Measurements from ENCODE around the gene ARCN1.

The ARCN1 gene

GRCh38 chr11:118606844-118607228 is 34.6 kb downstream of the ARCN1 start:
- H3K4me3 ChIP-seq (replicated peaks; ENCODE audit: insufficient read depth, low read length), result no peak overlapping the region
- DNase-seq (ENCODE audit: low read depth in 1 of 2, low spot score in 1 of 2), result no peak
- H3K27ac ChIP-seq (replicated peaks), result no peak overlapping the region
- peaks cover 25% of the 10 kb centered on the region for H3K27me3 ChIP-seq (ENCODE audit: insufficient read depth, poor library complexity, severe bottlenecking)
- TF ChIP-seq SPI1 (IDR thresholded peaks at IDR 0.05; ENCODE audit: borderline replicate concordance, low read depth), result no peak
- TF ChIP-seq REST (IDR thresholded peaks at IDR 0.05; ENCODE audit: insufficient replicate concordance, low read depth), result no peak
- no peak for TF ChIP-seq POLR2AphosphoS5 (IDR thresholded peaks at IDR 0.05; ENCODE audit: low read depth)
- TF ChIP-seq GABPA (IDR thresholded peaks at IDR 0.05; ENCODE audit: low read depth), result no peak
- TF ChIP-seq CTCF (IDR thresholded peaks at IDR 0.05; ENCODE audit: insufficient read depth, low read length), result no peak

- Histone ChIP-seq H3K27me3 (ENCODE audit: insufficient read depth, poor library complexity, severe bottlenecking) (peaks cover 25% of the 10 kb centered on the region), H3K27ac (replicated peaks) (no peak within 1 kb of the TSS), H3K4me3 (replicated peaks; ENCODE audit: insufficient read depth, low read length) (peak within 1 kb of the TSS; percentile 51)
- DNase-seq (ENCODE audit: low read depth in 1 of 2, low spot score in 1 of 2), result peak in 1 of 2 experiments; percentile 43
- TF ChIP-seq POLR2AphosphoS5 (IDR thresholded peaks at IDR 0.05; ENCODE audit: low read depth), result no peak
- peak; percentile 60; the same call in 1 of the 2 replicates for TF ChIP-seq SPI1 (IDR thresholded peaks at IDR 0.05; ENCODE audit: borderline replicate concordance, low read depth)
- TF ChIP-seq CTCF (IDR thresholded peaks at IDR 0.05; ENCODE audit: insufficient read depth, low read length), result no peak
Measured at GRCh38 chr11:118607401-118608359, 35.5 kb downstream of the ARCN1 start, which contains the start of gene PHLDB1. TSS of gene PHLDB1 (plus strand) at chr11:118607615. CDS start at chr11:118613837, 6,222 bp downstream.

GRCh38 chr11:118608360-118609227 is 36.4 kb downstream of the ARCN1 start:
- TF ChIP-seq POLR2AphosphoS5 (IDR thresholded peaks at IDR 0.05; ENCODE audit: low read depth), result no peak
- peak; percentile 69 for TF ChIP-seq SPI1 (IDR thresholded peaks at IDR 0.05; ENCODE audit: borderline replicate concordance, low read depth)
- peaks cover 25% of the 10 kb centered on the region for H3K27me3 ChIP-seq (ENCODE audit: insufficient read depth, poor library complexity, severe bottlenecking)
- peak; percentile 32 to 56 for DNase-seq (ENCODE audit: low read depth in 1 of 2, low spot score in 1 of 2)
- H3K4me3 ChIP-seq (replicated peaks; ENCODE audit: insufficient read depth, low read length), result peak overlapping the region; percentile 51
- H3K27ac ChIP-seq (replicated peaks), result no peak overlapping the region

- Histone ChIP-seq H3K4me3 (replicated peaks; ENCODE audit: insufficient read depth, low read length) (no peak overlapping the region), H3K27me3 (ENCODE audit: insufficient read depth, poor library complexity, severe bottlenecking) (peaks cover 25% of the 10 kb centered on the region), H3K27ac (replicated peaks) (no peak overlapping the region)
- no peak for DNase-seq (ENCODE audit: low read depth in 1 of 2, low spot score in 1 of 2)
- TF ChIP-seq REST (IDR thresholded peaks at IDR 0.05; ENCODE audit: insufficient replicate concordance, low read depth), result no peak
- TF ChIP-seq POLR2AphosphoS5 (IDR thresholded peaks at IDR 0.05; ENCODE audit: low read depth), result no peak
- no peak for TF ChIP-seq SPI1 (IDR thresholded peaks at IDR 0.05; ENCODE audit: borderline replicate concordance, low read depth)
- TF ChIP-seq GABPA (IDR thresholded peaks at IDR 0.05; ENCODE audit: low read depth), result no peak
- no peak for TF ChIP-seq CTCF (IDR thresholded peaks at IDR 0.05; ENCODE audit: insufficient read depth, low read length)
Measured at GRCh38 chr11:118609380-118610224, 37.4 kb downstream of the ARCN1 start.

All from HL-60 (cell line).